DMS 273 (cell line): Measurements from ENCODE around the gene POLDIP3.
A peak's percentile ranks its signal among the peaks of the same experiment; 100 is the strongest.

Experiments used
- DNase-seq: peaks from one replicate; lab custom pipeline; 2025; ENCODE audit not compliant: unreplicated experiment; lab: John Stamatoyannopoulos, UW

POLDIP3 gene

GRCh38 chr22:42642806-42643633 lies 28.3 kb upstream of the POLDIP3 start:
- no peak for DNase-seq

GRCh38 chr22:42641801-42642413 lies 27.2 kb upstream of the POLDIP3 start:
- DNase-seq = no peak

GRCh38 chr22:42639541-42640241 lies 25.0 kb upstream of the POLDIP3 start:
- DNase-seq = no peak

GRCh38 chr22:42637555-42637954 lies 22.9 kb upstream of the POLDIP3 start:
- DNase-seq = no peak

GRCh38 chr22:42636506-42636905 lies 21.8 kb upstream of the POLDIP3 start:
- no peak for DNase-seq

- DNase-seq = no peak
Measured at GRCh38 chr22:42635531-42635930, 20.8 kb upstream of the POLDIP3 start.

GRCh38 chr22:42633013-42633412 lies 18.3 kb upstream of the POLDIP3 start:
- DNase-seq = no peak

GRCh38 chr22:42632096-42632495 lies 17.4 kb upstream of the POLDIP3 start:
- DNase-seq = peak; percentile 29

- no peak for DNase-seq
Measured at GRCh38 chr22:42630901-42631602, 16.4 kb upstream of the POLDIP3 start.

GRCh38 chr22:42630211-42630610 lies 15.5 kb upstream of the POLDIP3 start:
- DNase-seq = no peak

GRCh38 chr22:42627981-42628380 lies 13.3 kb upstream of the POLDIP3 start:
- DNase-seq = no peak

- no peak for DNase-seq
Measured at GRCh38 chr22:42626951-42627625, 12.4 kb upstream of the POLDIP3 start.

- DNase-seq = no peak
Measured at GRCh38 chr22:42626431-42626830, 11.7 kb upstream of the POLDIP3 start.

- DNase-seq = no peak
Measured at GRCh38 chr22:42625416-42625815, 10.7 kb upstream of the POLDIP3 start.

- no peak for DNase-seq
Measured at GRCh38 chr22:42624551-42625106, 9.9 kb upstream of the POLDIP3 start.

GRCh38 chr22:42623756-42624441 lies 9.2 kb upstream of the POLDIP3 start:
- DNase-seq = no peak

GRCh38 chr22:42623301-42623751 lies 8.6 kb upstream of the POLDIP3 start:
- DNase-seq = no peak

- DNase-seq = no peak
Measured at GRCh38 chr22:42622061-42622710, 7.5 kb upstream of the POLDIP3 start.

GRCh38 chr22:42621505-42622002 lies 6.9 kb upstream of the POLDIP3 start:
- DNase-seq = peak; percentile 71
